Upper lobe of right lung (tissue), 1 donor: ENCODE measurements around the gene TMEM9. TPM values are rescaled to one million over a fixed set of nuclear protein-coding genes. Genes with fewer than 3 reads are reported as not detected.
A peak's percentile ranks its signal among the peaks of the same experiment; 100 is the strongest.

Experiments
- ATAC-seq: fragments of 200-7000 bp; cut with Tn5 transposase; one replicate; pipeline ENCODE4 v1.9.1; 2020; ENCODE audit warnings: mild to moderate bottlenecking, moderate library complexity
- DNase-seq: peaks from one replicate; pipeline ENCODE4 v3.0.0-alpha.2; 2020
- H3K27ac ChIP-seq: fragments of 200-600 bp; one replicate; pipeline ENCODE4 v1.8.0; 2022
- H3K27me3 ChIP-seq: fragments of 200-600 bp; one replicate; pipeline ENCODE4 v1.8.0; 2022; ENCODE audit warnings: mild to moderate bottlenecking
- H3K36me3 ChIP-seq: fragments of 200-600 bp; one replicate; pipeline ENCODE4 v1.8.0; 2022
- H3K4me1 ChIP-seq: fragments of 200-600 bp; one replicate; pipeline ENCODE4 v1.8.0; 2022
- H3K4me3 ChIP-seq: fragments of 200-600 bp; one replicate; pipeline ENCODE4 v1.8.0; 2022; ENCODE audit warnings: mild to moderate bottlenecking
- H3K9me3 ChIP-seq: fragments of 200-600 bp; one replicate; pipeline ENCODE4 v1.8.0; 2022
- CTCF ChIP-seq: fragments of 200-600 bp; IDR thresholded peaks from one replicate; pipeline ENCODE4 v1.8.0; 2022; ENCODE audit warnings: antibody characterized with exemption
- intact Hi-C: fragments of 100-400 bp; cut with DNase I; formaldehyde crosslinking; loops from one replicate; pipeline ENCODE4 v1.11.0; 2022
- total RNA-seq: library from RNA; stranded (reverse); fragmentation: NEBNext Ultra II Directional; extraction: Animal tissue kit (Norgen Biotek cat#: 25700); gene quantifications from one replicate; pipeline ENCODE4 v1.2.1, GENCODE V29; 2021
- donor health status: DM: no; HTN: yes; CAD: no; lungs with severe emphysema.

TMEM9 gene
- total RNA-seq, 1 donor from 2014 or later: 59.3 TPM

GRCh38 chr1:201180901-201181300, 26.6 kb upstream of the TMEM9 start:
- intact Hi-C loops: no loop called here
- Histone ChIP-seq H3K4me1 (peaks cover 5% of the 10 kb centered on the region), H3K27ac (no peak overlapping the region), H3K27me3 (no peaks in the 10 kb centered on the region), H3K4me3 (no peak overlapping the region), H3K36me3 (no peaks in the 10 kb centered on the region), H3K9me3 (no peaks in the 10 kb centered on the region)
- TF ChIP-seq CTCF: no peak
- ATAC-seq (no peak), DNase-seq (peak; percentile 32)

GRCh38 chr1:201180141-201180540, 25.9 kb upstream of the TMEM9 start:
- DNase-seq (no peak), ATAC-seq (no peak)
- Histone ChIP-seq H3K36me3 (no peaks in the 10 kb centered on the region), H3K4me3 (no peak overlapping the region), H3K27me3 (no peaks in the 10 kb centered on the region), H3K27ac (no peak overlapping the region), H3K9me3 (no peaks in the 10 kb centered on the region), H3K4me1 (peaks cover 5% of the 10 kb centered on the region)
- intact Hi-C loops: no loop called here
- TF ChIP-seq CTCF: no peak

DNA sequence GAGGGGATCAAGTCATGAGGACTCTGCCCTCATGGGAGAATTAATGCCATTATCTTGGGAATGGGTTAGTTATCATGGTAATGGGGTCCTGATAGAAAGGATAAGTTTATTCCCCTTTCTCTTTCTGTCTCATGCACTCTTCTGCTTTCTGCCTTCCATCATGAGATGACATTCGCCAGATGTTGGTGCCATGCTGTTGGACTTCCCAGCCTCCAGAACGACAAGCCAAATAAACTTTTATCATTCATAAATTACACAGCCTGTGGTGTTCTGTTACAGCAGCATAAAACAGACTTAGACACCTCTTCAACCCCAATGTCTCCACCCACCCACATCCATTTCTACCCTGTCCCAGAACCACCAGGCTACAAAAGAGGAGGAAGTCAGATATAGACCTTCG, 24.4 kb upstream of the TMEM9 start:
- no peak for TF ChIP-seq CTCF
- intact Hi-C loops: no loop called here
- Histone ChIP-seq H3K4me3 (no peak overlapping the region), H3K36me3 (no peaks in the 10 kb centered on the region), H3K27me3 (no peaks in the 10 kb centered on the region), H3K9me3 (no peaks in the 10 kb centered on the region), H3K27ac (no peak overlapping the region), H3K4me1 (no peaks in the 10 kb centered on the region)
- no peak for ATAC-seq
- no peak for DNase-seq

- H3K27ac ChIP-seq: no peak overlapping the region
- H3K4me1 ChIP-seq: no peaks in the 10 kb centered on the region
- intact Hi-C loops: no loop called here
- no peaks in the 10 kb centered on the region for H3K36me3 ChIP-seq
- H3K27me3 ChIP-seq: no peaks in the 10 kb centered on the region
- H3K4me3 ChIP-seq: no peak overlapping the region
- DNase-seq (peak; percentile 38), ATAC-seq (peak; percentile 71)
- no peak for TF ChIP-seq CTCF
- H3K9me3 ChIP-seq: no peaks in the 10 kb centered on the region
Measured at GRCh38 chr1:201176940-201177339, 22.7 kb upstream of the TMEM9 start.

DNA sequence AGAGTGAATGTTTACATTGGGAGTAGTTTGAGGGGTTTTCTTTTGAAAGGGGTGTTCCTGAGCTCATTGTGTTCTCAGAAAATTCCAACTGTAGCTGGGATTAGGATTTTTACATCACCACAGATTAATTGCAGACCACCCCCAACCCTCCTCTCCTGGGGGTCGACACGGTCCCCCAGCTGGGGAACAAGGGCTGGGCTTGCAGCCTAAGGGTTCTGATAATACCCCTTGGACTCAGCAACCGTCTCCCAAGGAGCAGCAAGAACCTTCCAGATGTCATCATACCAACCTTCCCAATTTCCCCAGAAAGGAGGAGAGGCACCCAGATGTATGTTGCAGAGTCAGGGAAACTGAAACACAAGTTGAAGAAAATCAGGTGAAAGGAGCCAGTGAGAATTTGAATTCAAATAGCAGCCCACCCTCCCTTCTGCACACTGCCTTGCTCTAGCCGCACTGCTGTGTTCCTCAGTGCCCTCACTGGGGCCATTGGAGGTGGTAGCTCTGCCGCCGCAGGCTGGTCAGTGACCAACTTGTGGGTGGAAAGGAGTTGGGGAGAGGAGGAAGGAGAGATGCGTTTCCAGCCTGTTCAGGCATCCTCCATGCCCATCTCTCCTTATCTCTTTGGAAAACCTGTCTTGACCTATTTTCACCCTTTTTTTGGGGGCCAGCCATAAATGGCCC, 21.7 kb upstream of the TMEM9 start:
- H3K9me3 ChIP-seq: no peaks in the 10 kb centered on the region
- ATAC-seq (no peak), DNase-seq (peak; percentile 35)
- H3K4me1 ChIP-seq: no peaks in the 10 kb centered on the region
- intact Hi-C loops: no loop called here
- no peak overlapping the region for H3K4me3 ChIP-seq
- H3K27me3 ChIP-seq: no peaks in the 10 kb centered on the region
- no peaks in the 10 kb centered on the region for H3K36me3 ChIP-seq
- TF ChIP-seq CTCF: no peak
- no peak overlapping the region for H3K27ac ChIP-seq

DNA sequence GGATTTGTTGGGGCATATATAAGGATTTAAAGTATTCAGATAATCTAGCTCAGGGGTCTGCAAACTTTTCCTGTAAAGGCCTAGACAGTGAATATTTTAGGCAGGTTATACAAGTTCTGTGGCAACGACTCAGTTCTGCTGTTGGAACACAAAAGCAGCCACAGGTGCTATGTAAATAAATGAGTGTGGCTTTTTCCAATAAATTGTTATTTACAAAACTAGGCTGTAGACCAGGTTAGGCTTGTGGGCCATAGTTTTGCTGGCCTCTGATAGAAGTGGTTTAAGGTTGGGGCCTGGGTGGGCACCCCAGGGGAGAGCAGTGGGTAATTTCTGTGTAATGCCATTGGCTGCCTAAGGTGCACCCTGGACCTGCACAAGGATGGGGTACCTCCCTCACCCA, 19.5 kb upstream of the TMEM9 start:
- TF ChIP-seq CTCF: no peak
- no peak overlapping the region for H3K4me3 ChIP-seq
- intact Hi-C loops: no loop called here
- no peak overlapping the region for H3K27ac ChIP-seq
- H3K36me3 ChIP-seq: no peaks in the 10 kb centered on the region
- H3K4me1 ChIP-seq: peaks cover 5% of the 10 kb centered on the region
- ATAC-seq (no peak), DNase-seq (no peak)
- no peaks in the 10 kb centered on the region for H3K9me3 ChIP-seq
- H3K27me3 ChIP-seq: no peaks in the 10 kb centered on the region
